H1 (cell line): ENCODE measurements around the gene AVPR1B. TPM values are rescaled to one million over a fixed set of nuclear protein-coding genes. Genes with fewer than 3 reads are reported as not detected.

ENCODE experiments used
- CTCF ChIA-PET: fragments of 300-600 bp; sonication (Branson Sonifier 250); formaldehyde crosslinking; loops from one replicate; lab custom pipeline; 2021; ENCODE audit not compliant: partially characterized antibody; lab: Charles Lee
- POLR2A ChIA-PET: fragments of 300-600 bp; sonication (Branson Sonifier 250); formaldehyde crosslinking; loops from one replicate; lab custom pipeline; 2021; ENCODE audit warnings: inconsistent platforms; ENCODE audit not compliant: partially characterized antibody; lab: Charles Lee
- DNase-seq, 2 experiments: peaks; one replicate each; pipeline versions ENCODE4 v3.0.0 to v3.0.0-alpha.2; 2010 to 2022; ENCODE audit warnings: low spot score in 2 of 2, low read depth in 1 of 2, mixed read lengths in 1 of 2
- FAIRE-seq: peaks from 2 replicates; lab custom pipeline; 2011; peaks lifted over from hg19 to GRCh38; lab: Jason Lieb, UNC
- H2AFZ ChIP-seq: 2 replicates; pipeline ENCODE4 v1.8.1; 2012; ENCODE audit warnings: low read length, inconsistent platforms
- H2AK5ac ChIP-seq: 2 replicates; pipeline ENCODE4 v1.6.1; 2013; ENCODE audit warnings: low read depth, low read length
- H2BK120ac ChIP-seq: replicated peaks from 2 replicates; pipeline ENCODE3; 2013; ENCODE audit warnings: low read depth, low read length, inconsistent platforms
- H2BK12ac ChIP-seq: 2 replicates; pipeline ENCODE4 v1.6.1; 2013; ENCODE audit warnings: low read depth, low read length
- H2BK15ac ChIP-seq: 2 replicates; pipeline ENCODE4 v1.6.1; 2013; ENCODE audit warnings: low read length
- H2BK20ac ChIP-seq: 2 replicates; pipeline ENCODE4 v1.6.1; 2013; ENCODE audit warnings: low read length
- H2BK5ac ChIP-seq: 2 replicates; pipeline ENCODE4 v1.6.1; 2013; ENCODE audit warnings: low read depth, low read length
- H3K14ac ChIP-seq: 2 replicates; pipeline ENCODE4 v1.6.1; 2013; ENCODE audit warnings: inconsistent platforms; ENCODE audit not compliant: insufficient read length
- H3K18ac ChIP-seq: 2 replicates; pipeline ENCODE4 v1.6.1; 2013; ENCODE audit warnings: low read length; ENCODE audit errors: extremely low read depth
- H3K23ac ChIP-seq: 2 replicates; pipeline ENCODE4 v1.6.1; 2013; ENCODE audit warnings: inconsistent platforms; ENCODE audit not compliant: insufficient read length
- H3K23me2 ChIP-seq: 2 replicates; pipeline ENCODE4 v1.6.1; 2013; ENCODE audit warnings: low read depth, low read length
- H3K27ac ChIP-seq: 2 replicates; pipeline ENCODE4 v1.6.1; 2011; ENCODE audit warnings: low read depth, low read length, inconsistent platforms
- H3K27me3 ChIP-seq, 4 experiments: replicated peaks in 1 of 4; 1 replicate in 1 of 4; 2 replicates in 3 of 4; pipeline versions ENCODE4 v1.6.1 to v1.8.1; 2011 to 2013; ENCODE audit warnings: low read length in 3 of 4, mild to moderate bottlenecking in 3 of 4, inconsistent platforms in 2 of 4, mixed read lengths in 2 of 4, moderate library complexity in 1 of 4; ENCODE audit not compliant: control insufficient read depth in 3 of 4, insufficient read depth in 3 of 4; ENCODE audit errors: extremely low read depth in 1 of 4
- H3K36me3 ChIP-seq, 4 experiments: 2 replicates each; pipeline versions ENCODE4 v1.6.1 to v1.8.1; 2011 to 2013; ENCODE audit warnings: mild to moderate bottlenecking in 4 of 4, low read length in 3 of 4, moderate library complexity in 2 of 4, control low read depth in 1 of 4, inconsistent platforms in 1 of 4; ENCODE audit not compliant: insufficient read depth in 4 of 4, control insufficient read depth in 2 of 4
- H3K4ac ChIP-seq: replicated peaks from 2 replicates; pipeline ENCODE3; 2013; ENCODE audit warnings: low read length, low read depth, mixed read lengths, inconsistent platforms; ENCODE audit not compliant: insufficient read length
- H3K4me1 ChIP-seq, 4 experiments: replicated peaks in 1 of 4; 1 replicate in 1 of 4; 2 replicates in 3 of 4; pipeline versions ENCODE4 v1.6.1 to v1.8.1; 2011 to 2013; ENCODE audit warnings: low read length in 3 of 4, inconsistent platforms in 2 of 4, mixed read lengths in 1 of 4; ENCODE audit not compliant: insufficient read depth in 4 of 4, control insufficient read depth in 3 of 4
- H3K4me2 ChIP-seq, 2 experiments: 2 replicates each; pipeline versions ENCODE4 v1.6.1 to v1.8.1; 2011 to 2013; ENCODE audit warnings: low read depth in 2 of 2, low read length in 2 of 2, control low read depth in 1 of 2, inconsistent platforms in 1 of 2, mild to moderate bottlenecking in 1 of 2; ENCODE audit not compliant: insufficient read depth in 1 of 2
- H3K4me3 ChIP-seq, 4 experiments: fragments of 200-600, 300-600 bp in 1 of 4; sonication (generic), shearing (Covaris generic), sonication (Bioruptor Twin) in 1 of 4; 2 replicates each; pipeline versions ENCODE4 v1.5.1 to v1.8.1; 2011 to 2016; ENCODE audit warnings: low read length in 4 of 4, low read depth in 3 of 4, control low read depth in 2 of 4, inconsistent platforms in 2 of 4, mild to moderate bottlenecking in 2 of 4, mixed read lengths in 1 of 4, moderate library complexity in 1 of 4; ENCODE audit not compliant: insufficient read depth in 2 of 4; ENCODE audit errors: extremely low read depth in 1 of 4
- H3K56ac ChIP-seq: replicated peaks from 2 replicates; pipeline ENCODE3; 2013; ENCODE audit warnings: low read depth, mild to moderate bottlenecking, mixed read lengths, low read length, inconsistent platforms; ENCODE audit not compliant: insufficient read length
- H3K79me1 ChIP-seq: 2 replicates; pipeline ENCODE4 v1.6.1; 2013; ENCODE audit warnings: low read depth, low read length, control low read depth
- H3K79me2 ChIP-seq, 2 experiments: 2 replicates each; pipeline versions ENCODE4 v1.6.1 to v1.8.1; 2012 to 2013; ENCODE audit warnings: low read length in 2 of 2, mild to moderate bottlenecking in 2 of 2, inconsistent platforms in 1 of 2; ENCODE audit not compliant: insufficient read depth in 2 of 2, control insufficient read depth in 1 of 2
- H3K9ac ChIP-seq, 4 experiments: replicated peaks in 1 of 4; 1 replicate in 1 of 4; 2 replicates in 3 of 4; pipeline versions ENCODE4 v1.6.1 to v1.8.1; 2011 to 2013; ENCODE audit warnings: low read depth in 3 of 4, low read length in 3 of 4, control low read depth in 2 of 4, mild to moderate bottlenecking in 2 of 4, moderate library complexity in 2 of 4, inconsistent platforms in 1 of 4; ENCODE audit errors: extremely low read depth in 1 of 4
- H3K9me3 ChIP-seq, 2 experiments: 2 replicates each; pipeline versions ENCODE4 v1.6.1 to v1.8.1; 2012 to 2013; ENCODE audit warnings: mild to moderate bottlenecking in 2 of 2, moderate library complexity in 2 of 2, control low read depth in 1 of 2, inconsistent platforms in 1 of 2, low read depth in 1 of 2, low read length in 1 of 2, mixed read lengths in 1 of 2; ENCODE audit not compliant: insufficient read depth in 2 of 2
- H4K20me1 ChIP-seq, 2 experiments: replicated peaks in 1 of 2; 2 replicates each; pipeline versions ENCODE3 to v1.8.1; 2011 to 2013; ENCODE audit warnings: inconsistent platforms in 2 of 2, low read length in 2 of 2, mild to moderate bottlenecking in 1 of 2; ENCODE audit not compliant: insufficient read depth in 2 of 2, control insufficient read depth in 1 of 2
- H4K5ac ChIP-seq: 2 replicates; pipeline ENCODE4 v1.6.1; 2013; ENCODE audit warnings: low read length, low read depth, mixed read lengths, inconsistent platforms; ENCODE audit not compliant: insufficient read length
- H4K8ac ChIP-seq: 2 replicates; pipeline ENCODE4 v1.8.0; 2013; ENCODE audit warnings: mild to moderate bottlenecking, moderate library complexity, low read length, inconsistent platforms; ENCODE audit not compliant: insufficient read depth; ENCODE audit errors: extremely low read depth
- H4K91ac ChIP-seq: replicated peaks from 2 replicates; pipeline ENCODE3; 2013; ENCODE audit warnings: low read length, mixed read lengths, inconsistent platforms; ENCODE audit not compliant: insufficient read length
- BACH1 ChIP-seq: IDR thresholded peaks from 2 replicates; pipeline ENCODE4 v1.6.1; 2012; ENCODE audit warnings: low read length, improper control_type of control experiment
- WGBS, 2 experiments: shearing (Covaris generic) in 1 of 2; methylation state at CpG; one replicate each; pipeline versions ENCODE4 v1.1.6 to v1.1.7; 2013 to 2015; ENCODE audit warnings: low lambda C conversion rate in 2 of 2, mixed read lengths in 2 of 2, inconsistent platforms in 1 of 2, low coverage in 1 of 2, missing lambda C conversion rate in 1 of 2; ENCODE audit not compliant: insufficient replicate concordance in 2 of 2, insufficient coverage in 1 of 2, insufficient read length in 1 of 2; ENCODE audit errors: extremely low coverage in 1 of 2, missing lambda C conversion rate in 1 of 2; 5-methylcytosine and 5-hydroxymethylcytosine counted together
- polyA plus RNA-seq, 7 experiments: library from polyadenylated mRNA; depleted of rRNA in 3 of 7; stranded (reverse) in 5 of 7; unstranded in 2 of 7; fragments of >200 nt in 5 of 7; fragments of 200-250 nt in 2 of 7; gene quantifications; 1 replicate in 5 of 7; 2 replicates in 1 of 7; 4 replicates in 1 of 7; pipeline versions ENCODE4 v1.2.1 to v1.2.3, GENCODE V29; 2011 to 2013; ENCODE audit warnings: missing spikeins in 2 of 7, mixed read lengths in 2 of 7
- total RNA-seq: library from RNA; stranded (reverse); fragmentation: NEBNext Ultra II Directional; extraction: Animal tissue kit (Norgen Biotek cat#: 25700); gene quantifications from 2 replicates; pipeline ENCODE4 v1.2.1, GENCODE V29; 2021

AVPR1B gene
- total and polyA plus RNA-seq, 2 of the 8 experiments (the other 6 are each of a cell fraction or from before 2014, with no cell fraction given), result 0.29 to 0.50 TPM

GRCh38 chr1:206109718-206110117 lies 7.5 kb downstream of the AVPR1B start:
- ChIA-PET CTCF (interaction anchor here (2.5 to 16.5 kb wide), 6 partner anchors 8 to 191 kb away, joined by 10 to 262 read pairs (median 24); no protein-coding TSS in a partner anchor), POLR2A (no interaction called here)
- no peak overlapping the region for H2AFZ ChIP-seq
- no peak overlapping the region for H3K27ac ChIP-seq
- no peak overlapping the region for H3K56ac ChIP-seq
- H3K9me3 ChIP-seq, result no peaks in the 10 kb centered on the region
- no peak overlapping the region for H3K4ac ChIP-seq
- no peak overlapping the region for H3K18ac ChIP-seq
- H2BK12ac ChIP-seq, result no peak overlapping the region
- no peak overlapping the region for H2BK20ac ChIP-seq
- H2BK5ac ChIP-seq, result no peak overlapping the region
- no peak overlapping the region for H3K4me2 ChIP-seq
- H3K23me2 ChIP-seq, result no peaks in the 10 kb centered on the region
- no peak overlapping the region for H4K8ac ChIP-seq
- H3K79me2 ChIP-seq, result no peaks in the 10 kb centered on the region
- H3K27me3 ChIP-seq, result no peaks in the 10 kb centered on the region
- H3K9ac ChIP-seq, result no peak overlapping the region
- H3K4me1 ChIP-seq, result no peaks in the 10 kb centered on the region
- no peaks in the 10 kb centered on the region for H3K79me1 ChIP-seq
- WGBS, 2 experiments, result 88% methylated on average over 4 of the region's 4 CpGs; no CpG with 5 or more reads in 1 of the 2 experiments
- no peaks in the 10 kb centered on the region for H3K36me3 ChIP-seq
- TF ChIP-seq BACH1, result no peak
- H3K23ac ChIP-seq, result no peak overlapping the region
- H4K5ac ChIP-seq, result no peak overlapping the region
- FAIRE-seq (no peak), DNase-seq (peak in 1 of 2 experiments; percentile 31)
- no peak overlapping the region for H2AK5ac ChIP-seq
- H3K14ac ChIP-seq, result no peak overlapping the region
- no peak overlapping the region for H4K91ac ChIP-seq
- H4K20me1 ChIP-seq, result no peaks in the 10 kb centered on the region
- H2BK120ac ChIP-seq, result no peak overlapping the region
- H3K4me3 ChIP-seq, result no peak overlapping the region
- no peak overlapping the region for H2BK15ac ChIP-seq
